Measurements from ENCODE around the gene IRAK1. TPM values are rescaled to one million over a fixed set of nuclear protein-coding genes. Genes with fewer than 3 reads are reported as not detected.
A peak's percentile ranks its signal among the peaks of the same experiment; 100 is the strongest.

IRAK1 gene
- total RNA-seq, 2 experiments from 2014 or later: 107 to 112 TPM

GRCh38 chrX:154014429-154015380 lies 5.0 kb downstream of the IRAK1 start:
- H3K4me1 Mint-ChIP-seq: peaks cover 18% of the 10 kb centered on the region
- peak overlapping the region; percentile 69 for H3K27ac Mint-ChIP-seq
- ChIA-PET POLR2A (interaction anchor here (0.6 kb wide), 1 partner anchor 306 kb away, joined by 3 read pairs; no protein-coding TSS in a partner anchor), CTCF (interaction anchor here (0.8 to 3.0 kb wide), 8 partner anchors 11 to 519 kb away, joined by 3 to 16 read pairs (median 6); no protein-coding TSS in a partner anchor)
- peaks cover 28% of the 10 kb centered on the region for H3K36me3 Mint-ChIP-seq (ENCODE audit: low read depth)
- DNase-seq: no peak
- no peak overlapping the region for H3K4me3 Mint-ChIP-seq
- no peaks in the 10 kb centered on the region for H3K9me3 Mint-ChIP-seq
- no peaks in the 10 kb centered on the region for H3K27me3 Mint-ChIP-seq

GRCh38 chrX:154013614-154014360 lies 5.9 kb downstream of the IRAK1 start:
- H3K36me3 Mint-ChIP-seq (ENCODE audit: low read depth): peaks cover 26% of the 10 kb centered on the region
- H3K9me3 Mint-ChIP-seq: no peaks in the 10 kb centered on the region
- DNase-seq: peak; percentile 41
- H3K4me3 Mint-ChIP-seq: no peak overlapping the region
- H3K27ac Mint-ChIP-seq: peak overlapping the region; percentile 36
- POLR2A ChIA-PET: interaction anchor here (0.6 kb wide), 1 partner anchor 305 kb away, joined by 3 read pairs; no protein-coding TSS in a partner anchor
- H3K27me3 Mint-ChIP-seq: no peaks in the 10 kb centered on the region
- CTCF ChIA-PET: interaction anchor here (0.6 to 3.0 kb wide), 20 partner anchors 8 to 520 kb away, joined by 3 to 16 read pairs (median 5); no protein-coding TSS in a partner anchor
- H3K4me1 Mint-ChIP-seq: peaks cover 18% of the 10 kb centered on the region

DNA sequence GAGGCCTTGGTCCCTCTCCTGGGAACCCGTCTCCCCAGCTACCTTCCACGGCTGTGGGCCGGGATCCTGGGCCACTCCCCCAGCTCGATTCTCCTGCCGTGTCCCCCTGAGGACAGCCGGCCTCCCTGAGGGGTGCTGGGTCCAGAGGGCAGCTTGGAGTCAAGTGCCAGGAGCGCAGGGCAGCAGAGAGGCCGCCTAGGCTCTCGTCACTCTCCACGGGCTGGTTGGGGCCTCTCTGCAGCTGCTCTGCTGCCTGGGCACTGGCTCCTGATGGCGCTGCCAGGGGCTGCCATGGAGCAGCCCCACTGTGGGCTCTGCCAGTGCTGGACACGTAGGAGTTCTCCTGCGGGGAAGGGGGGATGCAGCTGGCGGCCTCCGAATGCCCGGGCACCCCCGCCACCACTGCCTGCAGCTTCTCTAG lies 6.7 kb downstream of the IRAK1 start:
- Mint-ChIP-seq H3K27ac (no peak overlapping the region), H3K27me3 (no peaks in the 10 kb centered on the region), H3K9me3 (no peaks in the 10 kb centered on the region), H3K36me3 (ENCODE audit: low read depth) (peaks cover 28% of the 10 kb centered on the region), H3K4me3 (no peak overlapping the region), H3K4me1 (peaks cover 18% of the 10 kb centered on the region)
- ChIA-PET POLR2A (no interaction called here), CTCF (interaction anchor here (0.6 to 3.0 kb wide), 22 partner anchors 9 to 531 kb away, joined by 3 to 16 read pairs (median 4); no protein-coding TSS in a partner anchor)
- DNase-seq: no peak

DNA sequence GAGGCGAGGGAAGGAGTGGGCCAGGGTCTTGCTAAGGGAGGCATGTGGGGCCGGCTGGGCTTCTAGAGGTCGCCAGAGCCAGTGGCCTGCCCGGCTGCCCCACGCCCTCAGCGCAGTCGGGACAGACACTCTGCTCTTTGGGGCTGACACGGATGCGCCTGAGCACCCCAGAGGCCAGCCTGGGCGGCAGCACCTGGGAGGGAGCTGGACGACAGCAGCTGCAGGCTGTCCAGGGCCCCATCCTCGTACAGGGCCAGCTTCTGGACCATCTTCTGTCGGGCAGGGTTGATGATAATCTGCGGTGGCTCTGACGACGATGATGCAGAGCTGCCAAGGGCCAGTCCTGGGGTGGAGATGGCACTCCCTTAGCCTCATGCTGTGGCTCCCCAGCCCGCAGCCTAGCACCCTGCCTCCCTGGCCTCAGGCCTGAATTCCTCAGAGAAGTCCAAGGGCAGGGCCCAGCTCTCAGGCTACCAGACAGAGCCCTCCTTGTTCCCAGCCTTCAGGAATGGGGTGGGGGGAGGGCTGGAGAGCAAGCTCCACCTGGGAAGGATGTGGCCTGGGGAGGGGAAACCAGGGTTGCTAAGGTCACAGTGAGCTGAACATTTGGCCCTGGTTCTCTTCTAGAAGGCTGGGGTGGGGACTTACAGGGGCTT lies 7.2 kb downstream of the IRAK1 start:
- Mint-ChIP-seq H3K4me1 (peaks cover 22% of the 10 kb centered on the region), H3K27me3 (no peaks in the 10 kb centered on the region), H3K4me3 (no peak overlapping the region), H3K36me3 (ENCODE audit: low read depth) (peaks cover 30% of the 10 kb centered on the region), H3K9me3 (no peaks in the 10 kb centered on the region), H3K27ac (no peak overlapping the region)
- POLR2A ChIA-PET: no interaction called here
- DNase-seq: no peak
- CTCF ChIA-PET: interaction anchor here (0.6 to 3.0 kb wide), 15 partner anchors 8 to 531 kb away, joined by 3 to 16 read pairs (median 4); no protein-coding TSS in a partner anchor

GRCh38 chrX:154011376-154012335 lies 8.0 kb downstream of the IRAK1 start:
- no peaks in the 10 kb centered on the region for H3K9me3 Mint-ChIP-seq
- peaks cover 32% of the 10 kb centered on the region for H3K36me3 Mint-ChIP-seq (ENCODE audit: low read depth)
- no peaks in the 10 kb centered on the region for H3K27me3 Mint-ChIP-seq
- no peak for DNase-seq
- no peak overlapping the region for H3K27ac Mint-ChIP-seq
- no peak overlapping the region for H3K4me3 Mint-ChIP-seq
- H3K4me1 Mint-ChIP-seq: peaks cover 22% of the 10 kb centered on the region
- POLR2A ChIA-PET: no interaction called here
- CTCF ChIA-PET: interaction anchor here (0.9 to 1.7 kb wide), 2 partner anchors 31 to 65 kb away, joined by 3 to 6 read pairs; no protein-coding TSS in a partner anchor

GRCh38 chrX:154010330-154011087 lies 9.2 kb downstream of the IRAK1 start:
- Mint-ChIP-seq H3K4me3 (no peak overlapping the region), H3K4me1 (peaks cover 17% of the 10 kb centered on the region), H3K9me3 (no peaks in the 10 kb centered on the region), H3K27ac (no peak overlapping the region), H3K27me3 (no peaks in the 10 kb centered on the region), H3K36me3 (ENCODE audit: low read depth) (peaks cover 34% of the 10 kb centered on the region)
- DNase-seq: no peak
- CTCF ChIA-PET: interaction anchor here (0.7 to 2.0 kb wide), 3 partner anchors 10 to 105 kb away, joined by 3 to 8 read pairs (median 6); partner anchors contain the start of gene IRAK1
- POLR2A ChIA-PET: no interaction called here

- Mint-ChIP-seq H3K27me3 (no peaks in the 10 kb centered on the region), H3K4me1 (peaks cover 15% of the 10 kb centered on the region), H3K4me3 (no peak overlapping the region), H3K9me3 (no peaks in the 10 kb centered on the region), H3K27ac (peak overlapping the region; percentile 66), H3K36me3 (ENCODE audit: low read depth) (peaks cover 30% of the 10 kb centered on the region)
- POLR2A ChIA-PET: no interaction called here
- CTCF ChIA-PET: no interaction called here
- no peak for DNase-seq
Measured at GRCh38 chrX:154008521-154008920, 11.2 kb downstream of the IRAK1 start.

DNA sequence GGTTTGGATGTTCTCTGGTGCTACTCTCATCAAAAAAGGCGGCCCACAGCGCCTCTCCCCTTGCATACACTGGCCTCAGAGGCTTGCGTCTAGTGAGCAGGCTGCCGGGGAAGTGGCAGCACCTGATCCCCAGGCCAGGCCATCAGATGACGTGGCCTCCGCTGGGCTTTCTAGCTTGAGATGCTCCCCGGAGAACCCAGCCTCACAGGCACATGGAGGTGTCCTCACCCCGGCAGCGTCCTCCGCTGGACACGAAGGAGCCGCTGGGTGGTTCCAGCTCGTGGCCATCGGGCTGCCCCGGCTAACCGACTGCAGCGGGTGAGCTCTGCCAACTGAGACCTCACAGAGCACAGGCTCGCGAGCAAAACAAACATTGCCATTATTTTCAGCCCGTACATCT lies 12.8 kb downstream of the IRAK1 start:
- H3K4me3 Mint-ChIP-seq: no peak overlapping the region
- peaks cover 23% of the 10 kb centered on the region for H3K4me1 Mint-ChIP-seq
- no peaks in the 10 kb centered on the region for H3K9me3 Mint-ChIP-seq
- no peak for DNase-seq
- no peak overlapping the region for H3K27ac Mint-ChIP-seq
- CTCF ChIA-PET: interaction anchor here (1.3 kb wide), 1 partner anchor 12 kb away, joined by 3 read pairs; no protein-coding TSS in a partner anchor
- POLR2A ChIA-PET: no interaction called here
- peaks cover 31% of the 10 kb centered on the region for H3K36me3 Mint-ChIP-seq (ENCODE audit: low read depth)
- no peaks in the 10 kb centered on the region for H3K27me3 Mint-ChIP-seq

DNA sequence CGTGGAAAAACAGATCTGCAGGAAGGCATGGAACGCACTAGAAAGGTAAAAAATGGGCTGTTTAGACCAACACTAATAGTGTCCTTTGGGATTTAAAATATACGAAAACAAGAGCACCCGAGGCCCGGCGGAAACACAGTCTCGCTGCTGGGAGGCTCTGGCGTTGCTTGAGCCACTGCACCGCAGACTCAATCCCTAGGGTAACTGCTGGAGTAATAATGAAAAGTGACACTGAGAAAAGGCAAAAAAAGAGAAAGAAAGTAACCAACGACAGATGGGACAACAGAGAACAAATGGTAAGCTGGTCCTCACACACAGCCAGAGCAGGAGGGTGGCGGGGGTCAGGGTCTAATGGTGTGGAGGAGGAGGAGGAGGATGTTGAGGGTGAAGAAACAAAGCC lies 15.4 kb downstream of the IRAK1 start:
- ChIA-PET POLR2A (no interaction called here), CTCF (interaction anchor here (0.9 to 3.3 kb wide), 3 partner anchors 9 to 14 kb away, joined by 3 to 16 read pairs (median 3); no protein-coding TSS in a partner anchor)
- Mint-ChIP-seq H3K4me3 (no peak overlapping the region), H3K9me3 (no peaks in the 10 kb centered on the region), H3K27ac (peak overlapping the region; percentile 41), H3K27me3 (no peaks in the 10 kb centered on the region), H3K36me3 (ENCODE audit: low read depth) (peaks cover 21% of the 10 kb centered on the region), H3K4me1 (peaks cover 24% of the 10 kb centered on the region)
- no peak for DNase-seq

DNA sequence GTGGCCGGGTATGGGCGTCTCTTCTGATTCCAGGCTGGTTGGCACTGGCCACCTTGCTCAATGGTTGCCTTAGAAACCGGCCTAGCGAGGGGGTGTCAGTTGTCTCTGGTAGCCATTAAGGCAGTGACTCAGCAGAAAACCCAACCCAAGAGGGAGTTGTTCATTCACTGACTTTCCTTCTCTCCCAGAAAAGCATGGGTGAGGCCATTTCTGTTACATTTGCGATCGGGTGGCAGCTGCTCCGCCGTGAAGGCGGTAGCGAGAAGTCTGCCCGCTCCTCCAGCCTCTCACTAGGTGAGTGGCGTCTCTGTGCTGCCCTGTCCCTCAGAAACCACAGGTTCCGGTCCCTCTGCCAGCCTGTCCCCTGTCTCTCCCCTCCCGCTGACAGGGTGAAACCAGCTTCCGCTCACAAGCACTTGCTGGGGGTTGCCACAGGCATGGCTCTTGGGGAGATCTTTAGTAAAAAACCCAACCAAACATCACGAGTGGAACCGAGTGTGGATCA lies 17.4 kb downstream of the IRAK1 start:
- peaks cover 20% of the 10 kb centered on the region for H3K4me1 Mint-ChIP-seq
- H3K4me3 Mint-ChIP-seq: peak overlapping the region; percentile 45
- no peaks in the 10 kb centered on the region for H3K27me3 Mint-ChIP-seq
- H3K9me3 Mint-ChIP-seq: no peaks in the 10 kb centered on the region
- CTCF ChIA-PET: interaction anchor here (1.0 to 1.5 kb wide), 4 partner anchors 12 to 79 kb away, joined by 3 to 7 read pairs (median 4); no protein-coding TSS in a partner anchor
- DNase-seq: peak; percentile 55
- H3K36me3 Mint-ChIP-seq (ENCODE audit: low read depth): peaks cover 10% of the 10 kb centered on the region
- H3K27ac Mint-ChIP-seq: peak overlapping the region; percentile 91
- POLR2A ChIA-PET: interaction anchor here (1.0 kb wide), 1 partner anchor 369 kb away, joined by 7 read pairs; no protein-coding TSS in a partner anchor
